GM13977 (cell line): Measurements from ENCODE around the gene BMPER.

ENCODE experiments used
- DNase-seq: peaks from one replicate; pipeline ENCODE4 v3.0.0; 2012; ENCODE audit warnings: low spot score
- CTCF ChIP-seq: IDR thresholded peaks from 2 replicates; pipeline ENCODE4 v1.5.1; 2012; ENCODE audit warnings: mild to moderate bottlenecking, control low read depth; ENCODE audit not compliant: insufficient read depth; ENCODE audit errors: extremely low read depth, missing control alignments
- in situ Hi-C: fragments of 300-500 bp; cut with MboI; formaldehyde crosslinking; loops from one replicate; pipeline ENCODE4 v1.12.0; 2022; ENCODE audit warnings: low sequenced_read_pairs, low pct_unique_long_range_greater_than_20kb, mixed read lengths, inconsistent platforms; ENCODE audit not compliant: unreplicated experiment

BMPER gene

GRCh38 chr7:33905389-33906032 lies at the start of gene BMPER:
Gene BMPER, plus strand, starts transcription at chr7:33905539. Its CDS starts 75 bp downstream, at chr7:33905614.
- in situ Hi-C loops = no loop called here
- DNase-seq = no peak
- no peak for TF ChIP-seq CTCF

GRCh38 chr7:33861947-33862346 lies 43.4 kb upstream of the BMPER start:
- DNase-seq = no peak
- TF ChIP-seq CTCF = no peak
- in situ Hi-C loops = no loop called here

GRCh38 chr7:33862946-33863814 lies 42.2 kb upstream of the BMPER start:
- TF ChIP-seq CTCF = no peak
- in situ Hi-C loops = no loop called here
- DNase-seq = no peak

- DNase-seq = no peak
- no peak for TF ChIP-seq CTCF
- in situ Hi-C loops = no loop called here
These were observed 37.2 kb upstream of the BMPER start for GRCh38 chr7:33868166-33868565.

GRCh38 chr7:33869176-33869575 lies 36.2 kb upstream of the BMPER start:
- DNase-seq = no peak
- no peak for TF ChIP-seq CTCF
- in situ Hi-C loops = no loop called here

- in situ Hi-C loops = no loop called here
- DNase-seq = no peak
- no peak for TF ChIP-seq CTCF
These were observed 35.2 kb upstream of the BMPER start for GRCh38 chr7:33870120-33870519.
